Osteocyte (in vitro differentiated cells): ENCODE results near the gene TFR2. TPM values are rescaled to one million over a fixed set of nuclear protein-coding genes. Genes with fewer than 3 reads are reported as not detected.

ENCODE experiments used
- DNase-seq: peaks from one replicate; pipeline ENCODE4 v3.0.0; 2021; ENCODE audit warnings: mixed read lengths; ENCODE audit not compliant: unreplicated experiment; ENCODE audit errors: extremely low spot score
- H3K27ac Mint-ChIP-seq: one replicate; pipeline ENCODE4 v1.8.0; 2021; ENCODE audit warnings: mild to moderate bottlenecking, mixed read lengths; ENCODE audit not compliant: unreplicated experiment
- H3K27me3 Mint-ChIP-seq: one replicate; pipeline ENCODE4 v1.8.0; 2021; ENCODE audit warnings: mixed read lengths; ENCODE audit not compliant: unreplicated experiment
- H3K36me3 Mint-ChIP-seq: one replicate; pipeline ENCODE4 v1.8.0; 2021; ENCODE audit warnings: mixed read lengths; ENCODE audit not compliant: unreplicated experiment
- H3K4me1 Mint-ChIP-seq: one replicate; pipeline ENCODE4 v1.8.0; 2021; ENCODE audit warnings: mixed read lengths; ENCODE audit not compliant: unreplicated experiment
- H3K4me3 Mint-ChIP-seq: one replicate; pipeline ENCODE4 v1.8.0; 2021; ENCODE audit warnings: mild to moderate bottlenecking, moderate library complexity, mixed read lengths; ENCODE audit not compliant: unreplicated experiment
- H3K9me3 Mint-ChIP-seq: one replicate; pipeline ENCODE4 v1.8.0; 2021; ENCODE audit warnings: mixed read lengths; ENCODE audit not compliant: unreplicated experiment
- CTCF ChIP-seq: fragments of 200-600 bp; sonication (generic); IDR thresholded peaks from 2 replicates; pipeline ENCODE4 v1.5.0; 2021; ENCODE audit warnings: antibody characterized with exemption, mild to moderate bottlenecking, moderate library complexity
- long read RNA-seq: library from polyadenylated mRNA; unstranded; transcript quantifications from one replicate; pipeline ENCODE4 v2.0.0, GENCODE V29; 2021
- total RNA-seq: library from RNA; stranded (reverse); gene quantifications from 2 replicates; pipeline ENCODE4 v1.2.1, GENCODE V29; 2021

TFR2 gene
- 0.19 and 0.31 TPM in 2 replicates for total RNA-seq
- long read RNA-seq: 0 reads

GRCh38 chr7:100641463-100641859 is at the start of gene TFR2:
Gene TFR2, minus strand, starts transcription at chr7:100641552. Its CDS starts 43 bp downstream, at chr7:100641509.
- Mint-ChIP-seq H3K27ac (no peak within 1 kb of the TSS), H3K4me3 (no peak within 1 kb of the TSS), H3K4me1 (no peaks in the 10 kb centered on the region), H3K9me3 (no peaks in the 10 kb centered on the region), H3K36me3 (no peaks in the 10 kb centered on the region), H3K27me3 (peaks cover 19% of the 10 kb centered on the region)
- no peak for DNase-seq
- no peak for TF ChIP-seq CTCF

GRCh38 chr7:100689230-100690135 is 48.1 kb upstream of the TFR2 start:
- H3K4me3 Mint-ChIP-seq: no peak overlapping the region
- H3K4me1 Mint-ChIP-seq: peaks cover 30% of the 10 kb centered on the region
- no peak for DNase-seq
- H3K27ac Mint-ChIP-seq: no peak overlapping the region
- H3K27me3 Mint-ChIP-seq: no peaks in the 10 kb centered on the region
- no peak for TF ChIP-seq CTCF
- no peaks in the 10 kb centered on the region for H3K9me3 Mint-ChIP-seq
- peaks cover 14% of the 10 kb centered on the region for H3K36me3 Mint-ChIP-seq

GRCh38 chr7:100688326-100688860 is 47.0 kb upstream of the TFR2 start:
- peaks cover 30% of the 10 kb centered on the region for H3K4me1 Mint-ChIP-seq
- DNase-seq: no peak
- H3K4me3 Mint-ChIP-seq: no peak overlapping the region
- H3K27ac Mint-ChIP-seq: no peak overlapping the region
- H3K9me3 Mint-ChIP-seq: no peaks in the 10 kb centered on the region
- peaks cover 16% of the 10 kb centered on the region for H3K36me3 Mint-ChIP-seq
- TF ChIP-seq CTCF: no peak
- H3K27me3 Mint-ChIP-seq: no peaks in the 10 kb centered on the region

GRCh38 chr7:100687751-100688300 is 46.5 kb upstream of the TFR2 start:
- DNase-seq: no peak
- Mint-ChIP-seq H3K9me3 (no peaks in the 10 kb centered on the region), H3K4me3 (no peak overlapping the region), H3K27ac (no peak overlapping the region), H3K27me3 (no peaks in the 10 kb centered on the region), H3K36me3 (peaks cover 19% of the 10 kb centered on the region), H3K4me1 (peaks cover 25% of the 10 kb centered on the region)
- TF ChIP-seq CTCF: no peak

GRCh38 chr7:100687261-100687660 is 45.9 kb upstream of the TFR2 start:
- peaks cover 19% of the 10 kb centered on the region for H3K36me3 Mint-ChIP-seq
- DNase-seq: no peak
- H3K4me1 Mint-ChIP-seq: peaks cover 20% of the 10 kb centered on the region
- no peak overlapping the region for H3K4me3 Mint-ChIP-seq
- no peaks in the 10 kb centered on the region for H3K27me3 Mint-ChIP-seq
- no peak for TF ChIP-seq CTCF
- no peak overlapping the region for H3K27ac Mint-ChIP-seq
- H3K9me3 Mint-ChIP-seq: no peaks in the 10 kb centered on the region
